ENCODE data around the gene GTF3C1. TPM values are rescaled to one million over a fixed set of nuclear protein-coding genes. Genes with fewer than 3 reads are reported as not detected.

GTF3C1 gene, protein sequence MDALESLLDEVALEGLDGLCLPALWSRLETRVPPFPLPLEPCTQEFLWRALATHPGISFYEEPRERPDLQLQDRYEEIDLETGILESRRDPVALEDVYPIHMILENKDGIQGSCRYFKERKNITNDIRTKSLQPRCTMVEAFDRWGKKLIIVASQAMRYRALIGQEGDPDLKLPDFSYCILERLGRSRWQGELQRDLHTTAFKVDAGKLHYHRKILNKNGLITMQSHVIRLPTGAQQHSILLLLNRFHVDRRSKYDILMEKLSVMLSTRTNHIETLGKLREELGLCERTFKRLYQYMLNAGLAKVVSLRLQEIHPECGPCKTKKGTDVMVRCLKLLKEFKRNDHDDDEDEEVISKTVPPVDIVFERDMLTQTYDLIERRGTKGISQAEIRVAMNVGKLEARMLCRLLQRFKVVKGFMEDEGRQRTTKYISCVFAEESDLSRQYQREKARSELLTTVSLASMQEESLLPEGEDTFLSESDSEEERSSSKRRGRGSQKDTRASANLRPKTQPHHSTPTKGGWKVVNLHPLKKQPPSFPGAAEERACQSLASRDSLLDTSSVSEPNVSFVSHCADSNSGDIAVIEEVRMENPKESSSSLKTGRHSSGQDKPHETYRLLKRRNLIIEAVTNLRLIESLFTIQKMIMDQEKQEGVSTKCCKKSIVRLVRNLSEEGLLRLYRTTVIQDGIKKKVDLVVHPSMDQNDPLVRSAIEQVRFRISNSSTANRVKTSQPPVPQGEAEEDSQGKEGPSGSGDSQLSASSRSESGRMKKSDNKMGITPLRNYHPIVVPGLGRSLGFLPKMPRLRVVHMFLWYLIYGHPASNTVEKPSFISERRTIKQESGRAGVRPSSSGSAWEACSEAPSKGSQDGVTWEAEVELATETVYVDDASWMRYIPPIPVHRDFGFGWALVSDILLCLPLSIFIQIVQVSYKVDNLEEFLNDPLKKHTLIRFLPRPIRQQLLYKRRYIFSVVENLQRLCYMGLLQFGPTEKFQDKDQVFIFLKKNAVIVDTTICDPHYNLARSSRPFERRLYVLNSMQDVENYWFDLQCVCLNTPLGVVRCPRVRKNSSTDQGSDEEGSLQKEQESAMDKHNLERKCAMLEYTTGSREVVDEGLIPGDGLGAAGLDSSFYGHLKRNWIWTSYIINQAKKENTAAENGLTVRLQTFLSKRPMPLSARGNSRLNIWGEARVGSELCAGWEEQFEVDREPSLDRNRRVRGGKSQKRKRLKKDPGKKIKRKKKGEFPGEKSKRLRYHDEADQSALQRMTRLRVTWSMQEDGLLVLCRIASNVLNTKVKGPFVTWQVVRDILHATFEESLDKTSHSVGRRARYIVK (N-terminal part only)
- 65.1 to 87.4 TPM (median 79.8 TPM) in 5 replicates for total RNA-seq (2022; extraction: Qiagen RNA extraction; ENCODE audit: low read depth)

DNA sequence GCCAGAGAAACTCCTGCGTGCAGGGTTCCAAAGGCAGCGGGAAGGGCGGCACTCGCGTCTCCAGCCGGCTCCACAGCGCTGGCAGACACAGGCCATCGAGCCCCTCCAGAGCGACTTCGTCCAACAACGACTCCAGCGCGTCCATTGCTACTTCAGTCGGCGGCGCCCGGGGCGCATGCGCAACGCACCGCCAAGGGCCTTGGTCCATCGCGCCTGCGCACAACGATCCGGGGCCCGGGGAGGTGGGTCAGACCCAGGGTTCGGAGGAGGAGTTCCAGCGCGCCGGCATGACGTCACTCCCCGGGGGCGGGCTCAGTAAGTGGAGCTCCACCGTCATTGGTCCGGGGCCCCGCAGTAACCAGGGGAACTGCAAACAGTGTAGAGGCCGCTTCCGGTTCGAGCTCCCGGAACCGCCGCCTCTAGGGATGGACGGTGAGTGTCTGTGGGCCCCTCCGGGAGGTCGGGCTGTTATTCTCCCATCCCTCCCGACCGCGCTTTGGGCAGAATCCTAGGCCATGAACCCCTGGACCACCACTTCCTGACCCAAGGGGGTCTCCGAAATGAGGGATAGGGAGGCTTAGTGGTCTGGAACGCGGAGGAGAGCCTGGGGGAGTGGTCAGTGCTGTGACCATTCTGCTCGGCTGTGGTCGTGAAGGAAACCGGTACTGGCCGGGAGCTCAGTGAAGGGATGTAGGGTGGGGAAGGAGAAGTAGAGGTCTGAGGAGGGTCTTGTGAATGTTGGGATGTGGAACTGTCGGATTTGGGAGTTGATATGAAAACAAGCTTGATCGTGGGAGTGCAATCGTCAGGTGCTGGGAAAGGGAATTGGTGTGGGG lies at the start of gene GTF3C1, which contains the start of gene KATNIP:
Gene GTF3C1, minus strand, starts transcription at position 168 of the 836 bp plus-strand sequence. Its CDS starts 23 bp downstream, at position 145.
Gene KATNIP, plus strand, starts transcription at position 399 of the 836 bp plus-strand sequence. Its CDS starts 27 bp downstream, at position 426.

Other genes starting within 250 kb of the GTF3C1 start
- 42.8 to 49.0 TPM (median 43.1 TPM) in 5 replicates for gene IL4R, start 235.9 kb downstream of the GTF3C1 start, total RNA-seq (2022; extraction: Qiagen RNA extraction; ENCODE audit: low read depth)
- 0.03 to 0.22 TPM (median 0.03 TPM) in 3 of 5 replicates, not detected in the others for gene IL21R, start 147.7 kb downstream of the GTF3C1 start, total RNA-seq (2022; extraction: Qiagen RNA extraction; ENCODE audit: low read depth)
- 12.5 to 14.5 TPM (median 13.3 TPM) in 5 replicates for gene KATNIP, start 231 bp upstream of the GTF3C1 start, total RNA-seq (2022; extraction: Qiagen RNA extraction; ENCODE audit: low read depth)